Measurements from ENCODE around the gene STK11.
A peak's percentile ranks its signal among the peaks of the same experiment; 100 is the strongest.

The STK11 gene

GRCh38 chr19:1252821-1253513, 47.4 kb downstream of the STK11 start:
- peaks cover 6 to 44% of the 10 kb centered on the region in 2 donors for H3K4me1 ChIP-seq (ENCODE audit: control insufficient read depth in 1 of 2, insufficient read depth in 2 of 2, low read length in 2 of 2)
- H3K27ac ChIP-seq (ENCODE audit: low read length), result peak overlapping the region; percentile 93
- peak overlapping the region; percentile 53 to 93 for H3K4me3 ChIP-seq (ENCODE audit: low read depth in 1 of 2, low read length in 2 of 2)
- H3K36me3 ChIP-seq (ENCODE audit: control insufficient read depth in 1 of 2, insufficient read depth in 2 of 2, low read length in 2 of 2), result peaks cover 28 to 51% of the 10 kb centered on the region in 2 donors
- H3K9me3 ChIP-seq (ENCODE audit: control insufficient read depth in 1 of 2, low read length in 2 of 2), result no peaks in the 10 kb centered on the region
- no peaks in the 10 kb centered on the region for H3K27me3 ChIP-seq (ENCODE audit: low read depth, low read length)

GRCh38 chr19:1253514-1254080, 48.0 kb downstream of the STK11 start:
- peaks cover 10 to 49% of the 10 kb centered on the region in 2 donors for H3K4me1 ChIP-seq (ENCODE audit: control insufficient read depth in 1 of 2, insufficient read depth in 2 of 2, low read length in 2 of 2)
- peak overlapping the region; percentile 53 to 93 for H3K4me3 ChIP-seq (ENCODE audit: low read depth in 1 of 2, low read length in 2 of 2)
- peak overlapping the region; percentile 93 for H3K27ac ChIP-seq (ENCODE audit: low read length)
- peaks cover 28 to 52% of the 10 kb centered on the region in 2 donors for H3K36me3 ChIP-seq (ENCODE audit: control insufficient read depth in 1 of 2, insufficient read depth in 2 of 2, low read length in 2 of 2)
- H3K27me3 ChIP-seq (ENCODE audit: low read depth, low read length), result no peaks in the 10 kb centered on the region
- no peaks in the 10 kb centered on the region for H3K9me3 ChIP-seq (ENCODE audit: control insufficient read depth in 1 of 2, low read length in 2 of 2)

GRCh38 chr19:1254081-1254527, 48.5 kb downstream of the STK11 start:
- H3K36me3 ChIP-seq (ENCODE audit: control insufficient read depth in 1 of 2, insufficient read depth in 2 of 2, low read length in 2 of 2), result peaks cover 28 to 52% of the 10 kb centered on the region in 2 donors
- no peaks in the 10 kb centered on the region for H3K9me3 ChIP-seq (ENCODE audit: control insufficient read depth in 1 of 2, low read length in 2 of 2)
- peak overlapping the region in 1 of 2 donors; percentile 93 for H3K4me3 ChIP-seq (ENCODE audit: low read depth in 1 of 2, low read length in 2 of 2)
- peak overlapping the region; percentile 93 for H3K27ac ChIP-seq (ENCODE audit: low read length)
- H3K4me1 ChIP-seq (ENCODE audit: control insufficient read depth in 1 of 2, insufficient read depth in 2 of 2, low read length in 2 of 2), result peaks cover 10 to 49% of the 10 kb centered on the region in 2 donors
- H3K27me3 ChIP-seq (ENCODE audit: low read depth, low read length), result no peaks in the 10 kb centered on the region

- Histone ChIP-seq H3K4me3 (ENCODE audit: low read depth in 1 of 2, low read length in 2 of 2) (peak overlapping the region; percentile 16 to 93), H3K27ac (ENCODE audit: low read length) (peak overlapping the region; percentile 88), H3K9me3 (ENCODE audit: control insufficient read depth in 1 of 2, low read length in 2 of 2) (no peaks in the 10 kb centered on the region), H3K27me3 (ENCODE audit: low read depth, low read length) (no peaks in the 10 kb centered on the region), H3K4me1 (ENCODE audit: control insufficient read depth in 1 of 2, insufficient read depth in 2 of 2, low read length in 2 of 2) (peaks cover 12 to 51% of the 10 kb centered on the region in 2 donors), H3K36me3 (ENCODE audit: control insufficient read depth in 1 of 2, insufficient read depth in 2 of 2, low read length in 2 of 2) (peaks cover 28 to 52% of the 10 kb centered on the region in 2 donors)
These were observed 49.1 kb downstream of the STK11 start for GRCh38 chr19:1254530-1255185.

GRCh38 chr19:1255186-1256161, 49.9 kb downstream of the STK11 start:
- peaks cover 28 to 52% of the 10 kb centered on the region in 2 donors for H3K36me3 ChIP-seq (ENCODE audit: control insufficient read depth in 1 of 2, insufficient read depth in 2 of 2, low read length in 2 of 2)
- H3K27me3 ChIP-seq (ENCODE audit: low read depth, low read length), result no peaks in the 10 kb centered on the region

GRCh38 chr19:1256646-1257474, 51.3 kb downstream of the STK11 start:
- Histone ChIP-seq H3K27ac (ENCODE audit: low read length) (no peak overlapping the region), H3K9me3 (ENCODE audit: control insufficient read depth in 1 of 2, low read length in 2 of 2) (no peaks in the 10 kb centered on the region), H3K4me1 (ENCODE audit: control insufficient read depth in 1 of 2, insufficient read depth in 2 of 2, low read length in 2 of 2) (peaks cover 21 to 65% of the 10 kb centered on the region in 2 donors), H3K36me3 (ENCODE audit: control insufficient read depth in 1 of 2, insufficient read depth in 2 of 2, low read length in 2 of 2) (peaks cover 24 to 41% of the 10 kb centered on the region in 2 donors), H3K4me3 (ENCODE audit: low read depth in 1 of 2, low read length in 2 of 2) (no peak overlapping the region), H3K27me3 (ENCODE audit: low read depth, low read length) (no peaks in the 10 kb centered on the region)

More at GRCh38 chr19:1255186-1256161, 49.9 kb downstream of the STK11 start:
- H3K9me3 ChIP-seq (ENCODE audit: control insufficient read depth in 1 of 2, low read length in 2 of 2), result no peaks in the 10 kb centered on the region
- H3K4me3 ChIP-seq (ENCODE audit: low read depth in 1 of 2, low read length in 2 of 2), result peak overlapping the region in 1 of 2 donors; percentile 32
- peak overlapping the region; percentile 88 for H3K27ac ChIP-seq (ENCODE audit: low read length)
- peaks cover 16 to 59% of the 10 kb centered on the region in 2 donors for H3K4me1 ChIP-seq (ENCODE audit: control insufficient read depth in 1 of 2, insufficient read depth in 2 of 2, low read length in 2 of 2)

GRCh38 chr19:1257475-1258162, 52.0 kb downstream of the STK11 start:
- peaks cover 23 to 41% of the 10 kb centered on the region in 2 donors for H3K36me3 ChIP-seq (ENCODE audit: control insufficient read depth in 1 of 2, insufficient read depth in 2 of 2, low read length in 2 of 2)

GRCh38 chr19:1258163-1258492, 52.5 kb downstream of the STK11 start:
- H3K4me1 ChIP-seq (ENCODE audit: control insufficient read depth in 1 of 2, insufficient read depth in 2 of 2, low read length in 2 of 2), result peaks cover 23 to 74% of the 10 kb centered on the region in 2 donors
- peak overlapping the region; percentile 39 for H3K27ac ChIP-seq (ENCODE audit: low read length)
- peaks cover 23 to 41% of the 10 kb centered on the region in 2 donors for H3K36me3 ChIP-seq (ENCODE audit: control insufficient read depth in 1 of 2, insufficient read depth in 2 of 2, low read length in 2 of 2)

More at GRCh38 chr19:1257475-1258162, 52.0 kb downstream of the STK11 start:
- Histone ChIP-seq H3K4me1 (ENCODE audit: control insufficient read depth in 1 of 2, insufficient read depth in 2 of 2, low read length in 2 of 2) (peaks cover 23 to 73% of the 10 kb centered on the region in 2 donors), H3K9me3 (ENCODE audit: control insufficient read depth in 1 of 2, low read length in 2 of 2) (no peaks in the 10 kb centered on the region), H3K27me3 (ENCODE audit: low read depth, low read length) (no peaks in the 10 kb centered on the region), H3K4me3 (ENCODE audit: low read depth in 1 of 2, low read length in 2 of 2) (no peak overlapping the region), H3K27ac (ENCODE audit: low read length) (peak overlapping the region; percentile 39)

GRCh38 chr19:1258707-1259205, 53.2 kb downstream of the STK11 start:
- no peaks in the 10 kb centered on the region for H3K9me3 ChIP-seq (ENCODE audit: control insufficient read depth in 1 of 2, low read length in 2 of 2)
- peaks cover 23 to 37% of the 10 kb centered on the region in 2 donors for H3K36me3 ChIP-seq (ENCODE audit: control insufficient read depth in 1 of 2, insufficient read depth in 2 of 2, low read length in 2 of 2)
- H3K27ac ChIP-seq (ENCODE audit: low read length), result peak overlapping the region; percentile 86
- H3K4me1 ChIP-seq (ENCODE audit: control insufficient read depth in 1 of 2, insufficient read depth in 2 of 2, low read length in 2 of 2), result peaks cover 23 to 72% of the 10 kb centered on the region in 2 donors
- no peaks in the 10 kb centered on the region for H3K27me3 ChIP-seq (ENCODE audit: low read depth, low read length)
- H3K4me3 ChIP-seq (ENCODE audit: low read depth in 1 of 2, low read length in 2 of 2), result peak overlapping the region; percentile 21 to 39

More at GRCh38 chr19:1258163-1258492, 52.5 kb downstream of the STK11 start:
- H3K9me3 ChIP-seq (ENCODE audit: control insufficient read depth in 1 of 2, low read length in 2 of 2), result no peaks in the 10 kb centered on the region
- no peak overlapping the region for H3K4me3 ChIP-seq (ENCODE audit: low read depth in 1 of 2, low read length in 2 of 2)
- no peaks in the 10 kb centered on the region for H3K27me3 ChIP-seq (ENCODE audit: low read depth, low read length)
